BLaER1 (cell line): Measurements from ENCODE around the gene HBP1.

Experiments
- H3K27ac ChIP-seq: shearing (Covaris generic); formaldehyde crosslinking; 2 replicates; pipeline ENCODE4 v1.8.1; 2022
- H3K27me3 ChIP-seq: shearing (Covaris generic); formaldehyde crosslinking; 2 replicates; pipeline ENCODE4 v1.8.1; 2022
- H3K36me3 ChIP-seq: shearing (Covaris generic); formaldehyde crosslinking; 2 replicates; pipeline ENCODE4 v1.8.1; 2022
- H3K4me1 ChIP-seq: shearing (Covaris generic); formaldehyde crosslinking; 2 replicates; pipeline ENCODE4 v1.8.1; 2022
- H3K4me2 ChIP-seq: shearing (Covaris generic); formaldehyde crosslinking; 2 replicates; pipeline ENCODE4 v1.8.1; 2022
- H3K4me3 ChIP-seq: shearing (Covaris generic); formaldehyde crosslinking; 2 replicates; pipeline ENCODE4 v1.8.1; 2022
- H3K9ac ChIP-seq: shearing (Covaris generic); formaldehyde crosslinking; 2 replicates; pipeline ENCODE4 v1.8.1; 2022
- H3K9me3 ChIP-seq: shearing (Covaris generic); formaldehyde crosslinking; 2 replicates; pipeline ENCODE4 v1.8.1; 2022
- H4K20me1 ChIP-seq: shearing (Covaris generic); formaldehyde crosslinking; 2 replicates; pipeline ENCODE4 v1.8.1; 2022
- Cebpa-rat ChIP-seq: shearing (Covaris generic); IDR thresholded peaks from 2 replicates; pipeline ENCODE4 v1.8.1; 2022

The HBP1 gene

DNA sequence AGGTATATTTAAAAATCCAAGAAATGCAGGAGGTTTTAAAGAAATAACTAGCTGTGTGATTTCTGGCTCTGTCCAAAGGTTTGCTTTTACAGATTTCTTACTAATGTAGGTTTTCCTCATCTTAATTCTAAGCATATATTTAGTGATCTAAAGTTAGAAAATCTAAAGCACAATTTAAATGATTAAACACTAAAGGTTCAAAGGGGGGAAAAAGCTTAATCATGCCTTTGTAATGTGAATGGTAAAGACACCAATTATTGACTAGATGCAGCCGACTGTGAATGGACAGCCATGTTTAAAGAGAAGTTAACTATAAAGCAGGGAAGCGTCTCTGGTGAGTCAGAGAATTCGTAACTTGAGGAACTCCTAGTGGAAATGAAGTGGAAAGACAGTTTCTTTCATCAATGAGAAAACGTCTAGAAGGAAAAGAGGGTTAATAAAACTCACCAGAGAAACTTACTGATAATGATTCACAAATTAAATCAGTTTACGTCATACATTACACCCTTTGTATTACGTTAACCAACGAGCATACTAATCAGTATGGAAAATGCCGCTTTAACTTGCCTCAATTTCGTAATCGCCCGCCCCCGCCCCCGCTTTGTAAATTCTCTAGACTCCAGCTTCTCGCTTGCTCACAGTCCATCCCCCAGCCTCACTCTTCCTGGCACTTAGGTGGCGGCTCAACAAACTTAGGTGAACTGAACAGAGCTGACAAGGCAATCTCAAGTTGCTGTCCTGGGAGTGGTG is 1.1 kb upstream of the HBP1 start:
- 0 out of 2 replicates have a peak, but pooled peaks have one; percentile 31 for TF ChIP-seq Cebpa-rat
- H3K27ac ChIP-seq: peak overlapping the region; percentile 89

DNA sequence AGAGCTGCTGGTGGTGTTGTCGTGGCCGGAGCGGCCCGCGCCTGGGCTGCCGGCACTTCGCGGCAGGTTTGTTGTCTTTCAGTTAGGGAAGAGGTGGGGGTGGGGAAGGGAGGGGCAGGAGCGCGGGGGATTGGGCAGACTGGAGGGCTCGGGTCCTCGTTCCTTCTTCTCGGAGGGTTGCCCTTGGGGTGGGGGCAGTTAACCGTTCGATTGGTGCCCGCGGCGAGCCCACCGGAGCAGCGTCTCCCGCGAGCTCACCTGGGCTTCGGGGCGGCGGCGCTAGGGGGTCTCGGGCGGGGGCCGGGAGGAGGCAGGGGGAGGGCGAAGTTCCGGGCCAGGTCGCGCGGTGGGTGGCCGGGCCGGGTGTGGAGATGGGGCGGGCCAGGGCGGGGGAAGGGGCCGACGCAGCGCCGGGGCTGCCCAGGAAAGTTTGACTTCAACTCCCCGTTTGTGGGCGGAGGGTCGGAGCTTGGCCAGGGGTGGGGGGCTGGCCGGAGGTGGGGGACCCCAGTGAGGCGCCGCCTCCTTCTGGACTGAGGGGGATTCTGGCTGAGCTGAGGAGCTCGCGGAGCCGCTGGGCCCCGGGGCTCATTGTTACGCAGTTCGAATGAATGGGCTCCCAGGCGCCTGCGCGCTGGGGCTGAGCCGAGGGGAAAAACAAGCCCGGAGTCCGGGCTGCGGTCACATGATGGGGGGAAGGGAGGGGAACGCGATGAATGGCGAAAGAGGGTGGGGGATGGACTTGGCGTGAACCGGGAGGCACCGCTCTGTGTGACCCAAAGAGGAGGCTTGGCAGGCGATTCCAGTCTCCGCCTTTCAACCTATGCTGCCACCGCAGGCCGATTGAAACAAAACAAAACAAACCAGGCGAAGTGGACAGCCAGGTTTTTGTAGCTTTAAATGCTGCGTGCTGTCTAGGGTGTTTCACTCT is 582 bp downstream of the HBP1 start:
- H3K27me3 ChIP-seq: no peaks in the 10 kb centered on the region
- peaks cover 46% of the 10 kb centered on the region for H4K20me1 ChIP-seq
- H3K9me3 ChIP-seq: no peaks in the 10 kb centered on the region
- peak overlapping the region; percentile 89 for H3K27ac ChIP-seq
- peaks cover 26% of the 10 kb centered on the region for H3K4me1 ChIP-seq
- H3K4me3 ChIP-seq: peak overlapping the region; percentile 84
- H3K36me3 ChIP-seq: peaks cover 15% of the 10 kb centered on the region; the same call in 1 of the 2 replicates
- peak; percentile 56; the same call in 1 of the 2 replicates for TF ChIP-seq Cebpa-rat
- H3K9ac ChIP-seq: peak overlapping the region; percentile 89
- H3K4me2 ChIP-seq: peak overlapping the region; percentile 71

More for the DNA sequence above, 1.1 kb upstream of the HBP1 start:
- H3K9me3 ChIP-seq: no peaks in the 10 kb centered on the region
- peak overlapping the region; percentile 86 for H3K9ac ChIP-seq
- peaks cover 26% of the 10 kb centered on the region for H3K4me1 ChIP-seq
- peak overlapping the region; percentile 78 for H3K4me3 ChIP-seq
- peak overlapping the region; percentile 91 for H3K4me2 ChIP-seq
- peaks cover 29% of the 10 kb centered on the region for H4K20me1 ChIP-seq
- peaks cover 5% of the 10 kb centered on the region; the same call in 1 of the 2 replicates for H3K36me3 ChIP-seq
- H3K27me3 ChIP-seq: no peaks in the 10 kb centered on the region

DNA sequence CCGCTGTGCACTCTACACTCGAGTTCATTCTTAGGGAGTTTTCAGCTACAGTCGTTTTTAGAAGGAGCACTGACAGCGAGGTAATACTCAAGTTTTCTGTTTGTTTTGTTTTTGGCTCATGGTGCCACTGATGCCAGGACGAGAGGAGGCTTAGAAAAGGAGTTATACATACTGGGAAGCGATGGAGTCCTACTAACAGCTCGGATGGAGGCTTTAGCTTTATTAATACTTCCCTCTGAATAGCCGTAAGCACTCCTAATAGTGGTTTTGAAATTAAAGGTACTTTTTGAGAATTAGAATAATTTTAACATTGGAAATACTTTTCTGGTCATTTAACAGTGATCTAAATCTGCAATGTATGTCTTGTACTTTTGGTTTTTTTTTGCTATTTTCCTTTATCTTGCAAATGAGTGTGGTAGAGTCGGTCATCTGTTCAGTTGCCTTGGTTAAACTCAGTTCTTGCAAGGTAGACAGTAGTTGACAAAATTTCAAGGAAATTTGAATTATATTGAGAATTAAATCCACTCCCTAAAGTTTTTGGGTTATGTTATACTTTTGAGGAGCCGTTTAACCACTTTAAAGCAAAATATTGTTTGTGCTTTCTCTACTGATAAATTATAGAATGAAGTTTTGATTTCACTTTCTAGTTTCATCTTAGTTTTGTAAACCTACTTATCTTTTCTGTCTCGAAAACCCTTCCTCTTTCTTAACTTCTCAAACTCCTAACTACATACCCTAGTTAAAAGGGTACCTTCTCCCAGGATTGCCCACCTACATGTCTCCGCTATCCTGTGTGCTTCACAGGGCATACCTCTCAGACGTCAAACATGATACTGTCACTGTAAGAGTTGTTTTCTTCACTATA is 1.5 kb downstream of the HBP1 start:
- Histone ChIP-seq H3K9ac (peak overlapping the region; percentile 89), H3K4me3 (peak overlapping the region; percentile 84), H3K27ac (peak overlapping the region; percentile 89), H3K27me3 (no peaks in the 10 kb centered on the region), H3K36me3 (peaks cover 15% of the 10 kb centered on the region; the same call in 1 of the 2 replicates), H3K9me3 (no peaks in the 10 kb centered on the region), H3K4me2 (peak overlapping the region; percentile 71), H4K20me1 (peaks cover 55% of the 10 kb centered on the region), H3K4me1 (peaks cover 26% of the 10 kb centered on the region)
- no peak for TF ChIP-seq Cebpa-rat

DNA sequence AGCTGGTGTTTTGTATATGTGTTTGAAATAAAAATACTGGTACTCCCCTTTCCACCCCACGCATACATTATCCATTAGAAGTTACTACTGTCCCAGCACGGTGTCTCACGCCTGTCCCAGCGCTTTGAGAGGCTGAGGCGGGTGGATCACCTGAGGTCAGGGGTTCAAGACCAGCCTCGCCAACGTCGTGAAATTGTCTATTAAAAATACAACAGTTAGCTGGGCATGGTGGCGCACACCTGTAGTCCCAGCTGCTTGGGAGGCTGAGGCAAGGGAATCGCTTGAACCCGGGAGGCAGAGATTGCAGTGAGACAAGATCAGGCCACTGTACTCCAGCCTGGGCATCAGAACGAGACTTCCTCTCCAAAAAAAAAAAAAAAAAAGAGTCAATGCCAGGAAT is 2.7 kb downstream of the HBP1 start:
- no peak overlapping the region for H3K4me3 ChIP-seq
- H3K9me3 ChIP-seq: no peaks in the 10 kb centered on the region
- H3K27me3 ChIP-seq: no peaks in the 10 kb centered on the region
- peaks cover 67% of the 10 kb centered on the region for H4K20me1 ChIP-seq
- peaks cover 22% of the 10 kb centered on the region for H3K4me1 ChIP-seq
- H3K4me2 ChIP-seq: peak overlapping the region; percentile 5; the same call in 1 of the 2 replicates
- TF ChIP-seq Cebpa-rat: no peak
- peaks cover 15% of the 10 kb centered on the region; the same call in 1 of the 2 replicates for H3K36me3 ChIP-seq
- H3K9ac ChIP-seq: no peak overlapping the region
- no peak overlapping the region for H3K27ac ChIP-seq

DNA sequence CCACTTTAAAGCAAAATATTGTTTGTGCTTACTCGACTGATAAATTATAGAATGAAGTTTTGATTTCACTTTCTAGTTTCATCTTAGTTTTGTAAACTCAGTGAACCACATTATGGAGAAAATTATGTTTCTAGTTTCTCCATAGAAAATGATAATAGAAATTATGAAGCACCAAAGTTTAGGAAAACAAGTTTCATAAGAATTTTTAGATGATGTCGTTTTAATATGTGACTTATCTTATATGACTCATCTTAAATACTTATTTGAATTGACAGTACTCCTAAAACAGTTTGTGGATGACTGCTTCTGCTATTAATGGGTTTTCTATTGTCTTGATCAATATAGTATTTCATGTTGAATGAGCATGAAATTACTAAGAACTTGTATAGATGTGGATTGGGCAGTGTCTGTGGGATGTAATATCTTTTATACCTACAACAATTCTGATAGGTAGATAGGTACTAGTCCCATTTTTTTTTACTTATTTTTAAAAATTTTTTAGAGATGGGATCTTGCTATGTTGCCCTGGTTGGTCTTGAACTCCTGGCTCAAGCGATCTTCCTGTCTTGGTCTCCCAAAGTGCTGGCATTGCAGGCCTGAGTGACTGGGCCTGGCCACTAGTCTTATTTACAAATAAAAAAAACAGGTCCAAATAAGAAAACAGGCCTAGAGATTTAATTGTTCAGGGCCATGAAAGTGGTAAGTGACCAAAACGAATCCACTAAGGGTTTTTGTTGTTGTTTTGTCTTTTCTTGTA is 3.7 kb downstream of the HBP1 start:
- Histone ChIP-seq H3K36me3 (peaks cover 15% of the 10 kb centered on the region; the same call in 1 of the 2 replicates), H4K20me1 (peaks cover 77% of the 10 kb centered on the region), H3K4me1 (peaks cover 13% of the 10 kb centered on the region), H3K4me3 (no peak overlapping the region), H3K9ac (no peak overlapping the region), H3K9me3 (no peaks in the 10 kb centered on the region), H3K27ac (no peak overlapping the region), H3K27me3 (no peaks in the 10 kb centered on the region), H3K4me2 (no peak overlapping the region)
- no peak for TF ChIP-seq Cebpa-rat

- peaks cover 13% of the 10 kb centered on the region for H3K4me1 ChIP-seq
- no peak overlapping the region for H3K27ac ChIP-seq
- no peak overlapping the region for H3K4me2 ChIP-seq
These were observed 4.4 kb downstream of the HBP1 start for GRCh38 chr7:107173191-107173590.

GRCh38 chr7:107173691-107174406 is 5.0 kb downstream of the HBP1 start:
- Histone ChIP-seq H3K9me3 (no peaks in the 10 kb centered on the region), H3K9ac (no peak overlapping the region), H3K36me3 (peaks cover 15% of the 10 kb centered on the region; the same call in 1 of the 2 replicates), H3K27ac (no peak overlapping the region), H4K20me1 (peaks cover 91% of the 10 kb centered on the region), H3K4me3 (no peak overlapping the region), H3K4me2 (no peak overlapping the region), H3K4me1 (peaks cover 13% of the 10 kb centered on the region), H3K27me3 (no peaks in the 10 kb centered on the region)
- TF ChIP-seq Cebpa-rat: no peak

More at GRCh38 chr7:107173191-107173590, 4.4 kb downstream of the HBP1 start:
- H3K27me3 ChIP-seq: no peaks in the 10 kb centered on the region
- peaks cover 84% of the 10 kb centered on the region for H4K20me1 ChIP-seq
- TF ChIP-seq Cebpa-rat: no peak
- no peaks in the 10 kb centered on the region for H3K9me3 ChIP-seq
- no peak overlapping the region for H3K9ac ChIP-seq
- no peak overlapping the region for H3K4me3 ChIP-seq
- peaks cover 15% of the 10 kb centered on the region; the same call in 1 of the 2 replicates for H3K36me3 ChIP-seq
